ENCODE data around the gene CYP21A2. TPM values are rescaled to one million over a fixed set of nuclear protein-coding genes. Genes with fewer than 3 reads are reported as not detected.
A peak's percentile ranks its signal among the peaks of the same experiment; 100 is the strongest.
"Not testable (repeated sequence)": the region's sequence is repeated elsewhere in the genome, so short reads cannot be mapped to it uniquely, and the experiment has no call there.

Gene CYP21A2
- polyA plus RNA-seq, 1 donor (not counting 4 experiments of a cell fraction or from before 2014, with no cell fraction given) = 0.04 TPM

GRCh38 chr6:32028631-32029030 is 9.6 kb upstream of the CYP21A2 start:
- peak; percentile 9 for FAIRE-seq

GRCh38 chr6:32029553-32029952 is 8.7 kb upstream of the CYP21A2 start:
- H3K27ac ChIP-seq (ENCODE audit: control insufficient read depth, insufficient read depth, low read length); dilution Hi-C loops (cut with MboI; ENCODE audit: extremely low pct_ligation_motif_present, low sequenced_read_pairs); H3K27me3 ChIP-seq (ENCODE audit: control insufficient read depth, extremely low read depth, insufficient read depth, low read length); H2AFZ ChIP-seq (ENCODE audit: control insufficient read depth, low read length); H3K79me2 ChIP-seq (ENCODE audit: control insufficient read depth, insufficient read depth, low read length); H3K4me1 ChIP-seq (ENCODE audit: control insufficient read depth, extremely low read depth, insufficient read depth, low read length); H3K9me3 ChIP-seq (ENCODE audit: control insufficient read depth, low read depth, low read length); H3K9me1 ChIP-seq (ENCODE audit: control insufficient read depth, extremely low read depth, insufficient read depth, low read length); H4K20me1 ChIP-seq (ENCODE audit: control insufficient read depth, extremely low read depth, insufficient read depth, low read length); H3K36me3 ChIP-seq (ENCODE audit: control insufficient read depth in 2 of 2, extremely low read depth in 1 of 2, insufficient read depth in 2 of 2, low read length in 2 of 2); DNase-seq (ENCODE audit: low read depth, low spot score); H3K4me3 ChIP-seq (ENCODE audit: control insufficient read depth in 2 of 3, extremely low read depth in 1 of 3, insufficient read depth in 2 of 3, low read depth in 1 of 3, low read length in 3 of 3); FAIRE-seq; H3K9ac ChIP-seq (ENCODE audit: control insufficient read depth, extremely low read depth, insufficient read depth, low read length); H3K4me2 ChIP-seq (ENCODE audit: control insufficient read depth, extremely low read depth, insufficient read depth, low read depth, low read length): not testable (repeated sequence)

More at GRCh38 chr6:32028631-32029030, 9.6 kb upstream of the CYP21A2 start:
- H4K20me1 ChIP-seq (ENCODE audit: control insufficient read depth, extremely low read depth, insufficient read depth, low read length); H3K36me3 ChIP-seq (ENCODE audit: control insufficient read depth in 2 of 2, extremely low read depth in 1 of 2, insufficient read depth in 2 of 2, low read length in 2 of 2); H3K4me2 ChIP-seq (ENCODE audit: control insufficient read depth, extremely low read depth, insufficient read depth, low read depth, low read length); dilution Hi-C loops (cut with MboI; ENCODE audit: extremely low pct_ligation_motif_present, low sequenced_read_pairs); H3K9ac ChIP-seq (ENCODE audit: control insufficient read depth, extremely low read depth, insufficient read depth, low read length); H2AFZ ChIP-seq (ENCODE audit: control insufficient read depth, low read length); H3K27me3 ChIP-seq (ENCODE audit: control insufficient read depth, extremely low read depth, insufficient read depth, low read length); H3K9me3 ChIP-seq (ENCODE audit: control insufficient read depth, low read depth, low read length); H3K79me2 ChIP-seq (ENCODE audit: control insufficient read depth, insufficient read depth, low read length); DNase-seq (ENCODE audit: low read depth, low spot score); H3K9me1 ChIP-seq (ENCODE audit: control insufficient read depth, extremely low read depth, insufficient read depth, low read length); H3K4me1 ChIP-seq (ENCODE audit: control insufficient read depth, extremely low read depth, insufficient read depth, low read length); H3K27ac ChIP-seq (ENCODE audit: control insufficient read depth, insufficient read depth, low read length); H3K4me3 ChIP-seq (ENCODE audit: control insufficient read depth in 2 of 3, extremely low read depth in 1 of 3, insufficient read depth in 2 of 3, low read depth in 1 of 3, low read length in 3 of 3): not testable (repeated sequence)

GRCh38 chr6:32035283-32036013 is 2.8 kb upstream of the CYP21A2 start:
- not testable (repeated sequence) for H2AFZ ChIP-seq (ENCODE audit: control insufficient read depth, low read length); FAIRE-seq; DNase-seq (ENCODE audit: low read depth, low spot score)

GRCh38 chr6:32037136-32037535 is 1.1 kb upstream of the CYP21A2 start:
- H3K4me2 ChIP-seq (ENCODE audit: control insufficient read depth, extremely low read depth, insufficient read depth, low read depth, low read length); H3K27me3 ChIP-seq (ENCODE audit: control insufficient read depth, extremely low read depth, insufficient read depth, low read length); H3K9ac ChIP-seq (ENCODE audit: control insufficient read depth, extremely low read depth, insufficient read depth, low read length); H2AFZ ChIP-seq (ENCODE audit: control insufficient read depth, low read length); H3K79me2 ChIP-seq (ENCODE audit: control insufficient read depth, insufficient read depth, low read length); H3K4me1 ChIP-seq (ENCODE audit: control insufficient read depth, extremely low read depth, insufficient read depth, low read length); H3K4me3 ChIP-seq (ENCODE audit: control insufficient read depth in 2 of 3, extremely low read depth in 1 of 3, insufficient read depth in 2 of 3, low read depth in 1 of 3, low read length in 3 of 3); dilution Hi-C loops (cut with MboI; ENCODE audit: extremely low pct_ligation_motif_present, low sequenced_read_pairs); H4K20me1 ChIP-seq (ENCODE audit: control insufficient read depth, extremely low read depth, insufficient read depth, low read length); H3K9me3 ChIP-seq (ENCODE audit: control insufficient read depth, low read depth, low read length); FAIRE-seq; DNase-seq (ENCODE audit: low read depth, low spot score); H3K27ac ChIP-seq (ENCODE audit: control insufficient read depth, insufficient read depth, low read length); H3K36me3 ChIP-seq (ENCODE audit: control insufficient read depth in 2 of 2, extremely low read depth in 1 of 2, insufficient read depth in 2 of 2, low read length in 2 of 2); H3K9me1 ChIP-seq (ENCODE audit: control insufficient read depth, extremely low read depth, insufficient read depth, low read length): not testable (repeated sequence)

More at GRCh38 chr6:32035283-32036013, 2.8 kb upstream of the CYP21A2 start:
- H3K9me1 ChIP-seq (ENCODE audit: control insufficient read depth, extremely low read depth, insufficient read depth, low read length); H3K36me3 ChIP-seq (ENCODE audit: control insufficient read depth in 2 of 2, extremely low read depth in 1 of 2, insufficient read depth in 2 of 2, low read length in 2 of 2); H3K4me2 ChIP-seq (ENCODE audit: control insufficient read depth, extremely low read depth, insufficient read depth, low read depth, low read length); H4K20me1 ChIP-seq (ENCODE audit: control insufficient read depth, extremely low read depth, insufficient read depth, low read length); H3K79me2 ChIP-seq (ENCODE audit: control insufficient read depth, insufficient read depth, low read length); H3K4me3 ChIP-seq (ENCODE audit: control insufficient read depth in 2 of 3, extremely low read depth in 1 of 3, insufficient read depth in 2 of 3, low read depth in 1 of 3, low read length in 3 of 3); H3K9ac ChIP-seq (ENCODE audit: control insufficient read depth, extremely low read depth, insufficient read depth, low read length); H3K4me1 ChIP-seq (ENCODE audit: control insufficient read depth, extremely low read depth, insufficient read depth, low read length); H3K27me3 ChIP-seq (ENCODE audit: control insufficient read depth, extremely low read depth, insufficient read depth, low read length); dilution Hi-C loops (cut with MboI; ENCODE audit: extremely low pct_ligation_motif_present, low sequenced_read_pairs); H3K9me3 ChIP-seq (ENCODE audit: control insufficient read depth, low read depth, low read length); H3K27ac ChIP-seq (ENCODE audit: control insufficient read depth, insufficient read depth, low read length): not testable (repeated sequence)

GRCh38 chr6:32038878-32039277 is 663 bp downstream of the CYP21A2 start:
- H3K9me1 ChIP-seq (ENCODE audit: control insufficient read depth, extremely low read depth, insufficient read depth, low read length); H3K4me3 ChIP-seq (ENCODE audit: control insufficient read depth in 2 of 3, extremely low read depth in 1 of 3, insufficient read depth in 2 of 3, low read depth in 1 of 3, low read length in 3 of 3); H3K4me2 ChIP-seq (ENCODE audit: control insufficient read depth, extremely low read depth, insufficient read depth, low read depth, low read length); H3K36me3 ChIP-seq (ENCODE audit: control insufficient read depth in 2 of 2, extremely low read depth in 1 of 2, insufficient read depth in 2 of 2, low read length in 2 of 2); DNase-seq (ENCODE audit: low read depth, low spot score); H3K4me1 ChIP-seq (ENCODE audit: control insufficient read depth, extremely low read depth, insufficient read depth, low read length); H3K79me2 ChIP-seq (ENCODE audit: control insufficient read depth, insufficient read depth, low read length); H3K27ac ChIP-seq (ENCODE audit: control insufficient read depth, insufficient read depth, low read length); H3K9me3 ChIP-seq (ENCODE audit: control insufficient read depth, low read depth, low read length); H3K27me3 ChIP-seq (ENCODE audit: control insufficient read depth, extremely low read depth, insufficient read depth, low read length); H2AFZ ChIP-seq (ENCODE audit: control insufficient read depth, low read length); H3K9ac ChIP-seq (ENCODE audit: control insufficient read depth, extremely low read depth, insufficient read depth, low read length); H4K20me1 ChIP-seq (ENCODE audit: control insufficient read depth, extremely low read depth, insufficient read depth, low read length); FAIRE-seq; dilution Hi-C loops (cut with MboI; ENCODE audit: extremely low pct_ligation_motif_present, low sequenced_read_pairs): not testable (repeated sequence)
